H1 (cell line): ENCODE data around the gene ZMIZ1.

Source experiments
- CREB1 ChIP-seq: IDR thresholded peaks from 2 replicates; pipeline ENCODE4 v1.6.1; 2012; ENCODE audit warnings: inconsistent platforms
- CTCF ChIP-seq, 3 experiments: IDR thresholded peaks; 1 replicate in 2 of 3; 2 replicates in 1 of 3; pipeline versions ENCODE4 v1.5.1 to v1.6.1; 2011; ENCODE audit warnings: low read length in 3 of 3, mild to moderate bottlenecking in 3 of 3, inconsistent platforms in 2 of 3, low read depth in 1 of 3, moderate library complexity in 1 of 3; ENCODE audit not compliant: insufficient read depth in 1 of 3; ENCODE audit errors: control extremely low read depth in 1 of 3
- EZH2 ChIP-seq: fragments of 200-600 bp; sonication (generic); IDR thresholded peaks from 2 replicates; pipeline ENCODE4 v1.7.1; 2012; ENCODE audit warnings: low read depth, mild to moderate bottlenecking, moderate library complexity, low read length, inconsistent platforms; ENCODE audit not compliant: severe bottlenecking
- HDAC2 ChIP-seq, 2 experiments: fragments of 300-600 bp in 1 of 2; sonication (generic) in 1 of 2; IDR thresholded peaks; 2 replicates each; pipeline ENCODE4 v1.6.1; 2011 to 2012; ENCODE audit warnings: low read depth in 2 of 2, low read length in 2 of 2, mild to moderate bottlenecking in 2 of 2, moderate library complexity in 2 of 2, borderline replicate concordance in 1 of 2, inconsistent platforms in 1 of 2
- JUN ChIP-seq: IDR thresholded peaks from 2 replicates; pipeline ENCODE4 v1.6.1; 2011; ENCODE audit warnings: low read depth, mild to moderate bottlenecking, improper control_type of control experiment, low read length
- JUND ChIP-seq: IDR thresholded peaks from 2 replicates; pipeline ENCODE4 v1.6.1; 2011; ENCODE audit warnings: mild to moderate bottlenecking, improper control_type of control experiment, low read length
- KDM1A ChIP-seq: fragments of 200-600, 300-600 bp; sonication (generic); IDR thresholded peaks from 2 replicates; pipeline ENCODE4 v1.7.1; 2016; ENCODE audit warnings: mild to moderate bottlenecking, low read length, borderline replicate concordance
- POLR2A ChIP-seq, 2 experiments: IDR thresholded peaks; 1 replicate in 1 of 2; 2 replicates in 1 of 2; pipeline ENCODE4 v1.6.1; 2011; ENCODE audit warnings: low read depth in 2 of 2, low read length in 2 of 2, mild to moderate bottlenecking in 2 of 2; ENCODE audit errors: control extremely low read depth in 1 of 2
- POLR2AphosphoS5 ChIP-seq: IDR thresholded peaks from 2 replicates; pipeline ENCODE4 v1.6.1; 2011; ENCODE audit warnings: low read depth, low read length
- SIN3A ChIP-seq, 2 experiments: IDR thresholded peaks in 1 of 2; conservative IDR thresholded peaks in 1 of 2; 2 replicates each; pipeline ENCODE4 v1.6.1; 2011 to 2012; ENCODE audit warnings: low read length in 2 of 2, improper control_type of control experiment in 1 of 2, low read depth in 1 of 2, mild to moderate bottlenecking in 1 of 2
- SUZ12 ChIP-seq: fragments of 200-600 bp; sonication (generic); IDR thresholded peaks from 2 replicates; pipeline ENCODE4 v1.6.1; 2012; ENCODE audit warnings: mild to moderate bottlenecking, inconsistent platforms, low read length, moderate library complexity, mixed read lengths
- TAF1 ChIP-seq: IDR thresholded peaks from 2 replicates; pipeline ENCODE4 v1.6.1; 2011; ENCODE audit warnings: mild to moderate bottlenecking, low read depth, low read length
- TBP ChIP-seq: IDR thresholded peaks from 2 replicates; pipeline ENCODE4 v1.6.1; 2011; ENCODE audit warnings: low read depth, low read length, improper control_type of control experiment
- YY1 ChIP-seq: IDR thresholded peaks from 2 replicates; pipeline ENCODE4 v1.6.1; 2011; ENCODE audit warnings: low read depth, mild to moderate bottlenecking, low read length

- no peak for TF ChIP-seq CTCF (IDR thresholded peaks at IDR 0.05; ENCODE audit: control extremely low read depth in 1 of 3, insufficient read depth in 1 of 3, low read depth in 1 of 3, low read length in 3 of 3)
- no peak for TF ChIP-seq TBP
- TF ChIP-seq POLR2A (IDR thresholded peaks at IDR 0.05; ENCODE audit: control extremely low read depth in 1 of 2, low read depth in 2 of 2, low read length in 2 of 2) = no peak
- no peak for TF ChIP-seq TAF1
- no peak for TF ChIP-seq CREB1
- no peak for TF ChIP-seq JUN
- no peak for TF ChIP-seq YY1
- TF ChIP-seq HDAC2 (IDR thresholded peaks at IDR 0.05; ENCODE audit: borderline replicate concordance in 1 of 2, low read depth in 2 of 2, low read length in 2 of 2) = no peak
- TF ChIP-seq POLR2AphosphoS5 = no peak
- no peak for TF ChIP-seq JUND
- no peak for TF ChIP-seq KDM1A
- no peak for TF ChIP-seq EZH2
- no peak for TF ChIP-seq SIN3A (conservative IDR thresholded peaks at IDR 0.05 in 1 of 2, IDR thresholded peaks at IDR 0.05 in 1 of 2; ENCODE audit: low read depth in 1 of 2, low read length in 2 of 2)
- TF ChIP-seq SUZ12 = no peak
These were observed 153.4 kb downstream of the ZMIZ1 start for GRCh38 chr10:79222186-79222585.
